SU-DHL-6 (cell line): ENCODE results near the gene SIRT5.

Experiments used
- H2AFZ ChIP-seq: fragments of 200-600 bp; sonication (generic); 2 replicates; pipeline ENCODE4 v1.6.1; 2014; ENCODE audit warnings: low read depth, mild to moderate bottlenecking, moderate library complexity, mixed read lengths, antibody characterized with exemption, low read length; ENCODE audit not compliant: severe bottlenecking
- H3F3A ChIP-seq: fragments of 200-600 bp; shearing (Covaris generic); 2 replicates; pipeline ENCODE4 v1.6.0; 2016; ENCODE audit warnings: antibody characterized with exemption, mild to moderate bottlenecking; ENCODE audit not compliant: insufficient read depth
- H3K27ac ChIP-seq: fragments of 200-600 bp; sonication (generic); 2 replicates; pipeline ENCODE4 v1.5.1; 2016; ENCODE audit warnings: low read depth, mild to moderate bottlenecking, low read length, moderate library complexity, mixed read lengths
- H3K27me3 ChIP-seq: fragments of 200-600 bp; sonication (generic), shearing (Covaris generic); 2 replicates; pipeline ENCODE4 v1.6.0; 2014; ENCODE audit warnings: mild to moderate bottlenecking, low read length
- H3K36me3 ChIP-seq: fragments of 200-600 bp; sonication (generic); 2 replicates; pipeline ENCODE4 v1.6.1; 2014; ENCODE audit warnings: mild to moderate bottlenecking, low read length, mixed read lengths
- H3K4me2 ChIP-seq: fragments of 300-600, 200-600 bp; shearing (Covaris generic), sonication (generic); 2 replicates; pipeline ENCODE4 v1.6.0; 2014; ENCODE audit warnings: low read length, low read depth, mild to moderate bottlenecking; ENCODE audit not compliant: poor library complexity, severe bottlenecking
- H3K4me3 ChIP-seq: fragments of 200-600 bp; sonication (generic); 2 replicates; pipeline ENCODE4 v1.5.1; 2014; ENCODE audit warnings: antibody characterized with exemption, low read length, mild to moderate bottlenecking, mixed read lengths; ENCODE audit not compliant: insufficient read depth, poor library complexity, severe bottlenecking
- H3K79me2 ChIP-seq: fragments of 200-600 bp; sonication (generic); 2 replicates; pipeline ENCODE4 v1.6.1; 2014; ENCODE audit warnings: mild to moderate bottlenecking, low read length, moderate library complexity; ENCODE audit not compliant: insufficient read depth
- H3K9ac ChIP-seq: fragments of 200-600 bp; sonication (generic); 2 replicates; pipeline ENCODE4 v1.7.0; 2014; ENCODE audit warnings: mild to moderate bottlenecking, low read length
- H3K9me2 ChIP-seq: fragments of 200-600 bp; sonication (generic); replicated peaks from 2 replicates; pipeline ENCODE4 v1.6.1; 2014; ENCODE audit warnings: low read length; ENCODE audit not compliant: insufficient read depth
- H3K9me3 ChIP-seq: fragments of 200-600 bp; sonication (generic); 2 replicates; pipeline ENCODE4 v1.6.1; 2014; ENCODE audit warnings: low read length, mixed read lengths; ENCODE audit not compliant: insufficient read depth
- H4K20me1 ChIP-seq: fragments of 200-600 bp; sonication (generic); 2 replicates; pipeline ENCODE4 v1.6.1; 2014; ENCODE audit warnings: low read depth, mild to moderate bottlenecking, antibody characterized with exemption, low read length, moderate library complexity, mixed read lengths
- CTCF ChIP-seq: fragments of 200-600 bp; sonication (generic); IDR thresholded peaks from one replicate; pipeline ENCODE4 v1.5.1; 2017; ENCODE audit warnings: antibody characterized with exemption, mild to moderate bottlenecking, low read length, moderate library complexity; ENCODE audit not compliant: insufficient read depth, poor library complexity, severe bottlenecking
- EZH2phosphoT487 ChIP-seq: fragments of 200-600 bp; sonication (generic), shearing (Covaris generic); conservative IDR thresholded peaks from 2 replicates; pipeline ENCODE4 v1.6.1; 2018; ENCODE audit warnings: mild to moderate bottlenecking, antibody characterized with exemption, low read length, moderate library complexity, mixed read lengths

SIRT5 gene

GRCh38 chr6:13614126-13614925 is 39.9 kb downstream of the SIRT5 start:
- peak overlapping the region; percentile 55 for H3K27ac ChIP-seq
- no peaks in the 10 kb centered on the region for H3K9me2 ChIP-seq
- peaks cover 16% of the 10 kb centered on the region for H4K20me1 ChIP-seq
- H3K9me3 ChIP-seq: no peaks in the 10 kb centered on the region
- H3K4me2 ChIP-seq: peak overlapping the region; percentile 67
- peak overlapping the region; percentile 58 for H2AFZ ChIP-seq
- H3K27me3 ChIP-seq: no peaks in the 10 kb centered on the region
- peaks cover 38% of the 10 kb centered on the region for H3F3A ChIP-seq
- peak overlapping the region; percentile 74 for H3K9ac ChIP-seq
- peak overlapping the region; percentile 77 for H3K4me3 ChIP-seq
- TF ChIP-seq CTCF (no peak), EZH2phosphoT487 (no peak)
- peaks cover 26% of the 10 kb centered on the region for H3K36me3 ChIP-seq
- H3K79me2 ChIP-seq: peaks cover 37% of the 10 kb centered on the region

- H2AFZ ChIP-seq: peak within 1 kb of the TSS; percentile 58
- TF ChIP-seq CTCF (peak; percentile 97), EZH2phosphoT487 (no peak)
- H3K27ac ChIP-seq: peak within 1 kb of the TSS; percentile 55
- H3K36me3 ChIP-seq: peaks cover 32% of the 10 kb centered on the region
- H3K9me3 ChIP-seq: no peaks in the 10 kb centered on the region
- H3K4me3 ChIP-seq: peak within 1 kb of the TSS; percentile 77
- H3K79me2 ChIP-seq: peaks cover 37% of the 10 kb centered on the region
- H3K9ac ChIP-seq: peak within 1 kb of the TSS; percentile 74
- H4K20me1 ChIP-seq: peaks cover 16% of the 10 kb centered on the region
- H3K27me3 ChIP-seq: no peaks in the 10 kb centered on the region
- peaks cover 41% of the 10 kb centered on the region for H3F3A ChIP-seq
- no peaks in the 10 kb centered on the region for H3K9me2 ChIP-seq
- peak within 1 kb of the TSS; percentile 67 for H3K4me2 ChIP-seq
Observed at GRCh38 chr6:13614926-13615791, 40.8 kb downstream of the SIRT5 start, which contains the start of gene NOL7. Gene NOL7 (plus strand): TSS chr6:13615335. CDS start chr6:13615359, 24 bp downstream.

GRCh38 chr6:13615792-13616120 is 41.4 kb downstream of the SIRT5 start:
- Histone ChIP-seq H4K20me1 (peaks cover 16% of the 10 kb centered on the region), H3K9me3 (no peaks in the 10 kb centered on the region), H3K4me3 (peak overlapping the region; percentile 77), H3K9me2 (no peaks in the 10 kb centered on the region), H2AFZ (peak overlapping the region; percentile 6), H3K4me2 (peak overlapping the region; percentile 67), H3K36me3 (peaks cover 38% of the 10 kb centered on the region), H3K9ac (peak overlapping the region; percentile 74), H3K79me2 (peaks cover 37% of the 10 kb centered on the region), H3K27ac (peak overlapping the region; percentile 36), H3F3A (peaks cover 44% of the 10 kb centered on the region), H3K27me3 (no peaks in the 10 kb centered on the region)
- no peak for TF ChIP-seq CTCF
